D721Med (cell line): ENCODE data around the gene MYH16.
"Not testable (repeated sequence)": the region's sequence is repeated elsewhere in the genome, so short reads cannot be mapped to it uniquely, and the experiment has no call there.

Source experiments
- DNase-seq: peaks from one replicate; pipeline ENCODE4 v3.0.0; 2011; ENCODE audit warnings: low spot score; ENCODE audit not compliant: insufficient read length
- FAIRE-seq: peaks from 2 replicates; lab custom pipeline; 2011; peaks lifted over from hg19 to GRCh38; lab: Jason Lieb, UNC
- CTCF ChIP-seq: IDR thresholded peaks from 2 replicates; pipeline ENCODE4 v1.5.1; 2012; ENCODE audit warnings: mild to moderate bottlenecking, control low read depth; ENCODE audit not compliant: insufficient read depth; ENCODE audit errors: missing control alignments

The MYH16 gene

GRCh38 chr7:99275496-99275895, 2.9 kb downstream of the MYH16 start:
- TF ChIP-seq CTCF, result no peak
- FAIRE-seq, result no peak

GRCh38 chr7:99278180-99278579, 5.5 kb downstream of the MYH16 start:
- DNase-seq (no peak), FAIRE-seq (no peak)
- TF ChIP-seq CTCF, result no peak

More at GRCh38 chr7:99275496-99275895, 2.9 kb downstream of the MYH16 start:
- DNase-seq, result no peak

- not testable (repeated sequence) for FAIRE-seq, DNase-seq
Measured at GRCh38 chr7:99284165-99284564, 11.5 kb downstream of the MYH16 start.

- FAIRE-seq (no peak), DNase-seq (no peak)
- TF ChIP-seq CTCF, result no peak
Measured at GRCh38 chr7:99287779-99288534, 15.3 kb downstream of the MYH16 start.

- FAIRE-seq (no peak), DNase-seq (no peak)
- no peak for TF ChIP-seq CTCF
Measured at GRCh38 chr7:99289185-99289584, 16.5 kb downstream of the MYH16 start.

GRCh38 chr7:99290148-99290547, 17.5 kb downstream of the MYH16 start:
- not testable (repeated sequence) for FAIRE-seq, DNase-seq

GRCh38 chr7:99290980-99291607, 18.5 kb downstream of the MYH16 start:
- TF ChIP-seq CTCF, result no peak
- no peak for DNase-seq

GRCh38 chr7:99292127-99292526, 19.5 kb downstream of the MYH16 start:
- no peak for FAIRE-seq
- TF ChIP-seq CTCF, result no peak
- DNase-seq, result no peak

More at GRCh38 chr7:99290980-99291607, 18.5 kb downstream of the MYH16 start:
- FAIRE-seq, result no peak
